SH-SY5Y (cell line): ENCODE measurements around the gene ARMC9.

Experiments
- GATA2 ChIP-seq: IDR thresholded peaks from 2 replicates; pipeline ENCODE4 v1.6.1; 2011; ENCODE audit warnings: mild to moderate bottlenecking, low read depth, low read length
- GATA3 ChIP-seq: IDR thresholded peaks from 2 replicates; pipeline ENCODE4 v1.6.1; 2011; ENCODE audit warnings: low read depth, mild to moderate bottlenecking, low read length, moderate library complexity

DNA sequence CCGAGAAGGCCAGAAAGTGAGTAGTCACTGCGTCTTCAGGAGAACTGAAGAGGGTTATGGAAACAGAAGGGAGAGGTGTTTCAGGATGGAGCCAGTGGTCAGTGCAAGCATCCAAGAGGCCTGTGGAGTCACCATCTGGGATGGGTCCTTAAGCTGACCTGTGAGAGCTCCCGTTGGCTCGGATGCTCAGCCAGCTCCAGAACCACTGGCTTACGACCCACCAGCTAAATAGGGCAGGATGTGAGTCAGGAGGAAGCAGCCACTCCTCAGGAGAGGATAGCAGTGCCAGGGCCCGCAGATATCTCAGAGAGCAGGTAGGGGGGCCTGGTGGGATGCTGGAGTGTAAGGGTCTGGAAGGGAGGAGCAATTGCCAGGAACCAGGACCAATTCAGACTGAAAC lies 134.0 kb downstream of the ARMC9 start:
- no peak for TF ChIP-seq GATA2
- TF ChIP-seq GATA3: no peak
